ENCODE data around the gene TSSK6.

TSSK6 gene

GRCh38 chr19:19464339-19465098 lies 50.8 kb downstream of the TSSK6 start:
- DNase-seq (ENCODE audit: low read depth in 3 of 3), result no peak
